ENCODE results near the gene RNF207.
A peak's percentile ranks its signal among the peaks of the same experiment; 100 is the strongest.

RNF207 gene

DNA sequence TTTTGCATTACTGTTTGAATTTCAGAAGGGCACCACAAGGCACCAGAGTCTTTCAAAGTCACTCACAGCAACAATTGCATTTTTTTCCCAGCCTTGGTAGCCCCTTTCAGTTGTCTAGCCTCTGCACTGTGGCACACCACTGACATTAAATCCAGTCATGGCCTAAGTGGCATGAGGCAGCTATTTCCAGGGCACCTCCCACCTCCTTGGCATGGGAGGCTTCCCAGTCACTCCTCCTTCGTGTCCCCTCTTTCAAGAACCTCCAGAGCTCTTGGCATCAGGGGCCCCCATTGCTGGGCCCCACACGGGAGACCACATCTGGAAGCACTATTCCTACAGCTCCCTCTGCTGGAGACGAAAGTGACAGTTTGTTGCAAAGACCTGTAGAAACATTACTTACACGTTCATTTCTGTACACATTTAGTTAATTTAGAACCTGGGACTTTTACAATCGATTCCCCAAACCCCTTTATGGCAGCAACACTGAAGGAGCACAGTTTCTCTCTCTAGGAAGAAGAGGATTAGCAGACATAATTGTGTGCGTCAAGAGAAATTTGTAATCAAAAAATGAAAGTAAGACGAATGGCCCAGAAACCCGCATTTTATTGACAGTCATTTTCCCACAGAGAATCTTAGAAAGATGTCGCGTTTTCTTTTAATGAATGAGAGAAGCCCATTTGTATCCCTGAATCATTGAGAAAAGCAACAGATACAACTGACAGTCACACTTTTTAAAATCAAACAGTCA lies 20.1 kb upstream of the RNF207 start:
- TF ChIP-seq, protein P1, sequence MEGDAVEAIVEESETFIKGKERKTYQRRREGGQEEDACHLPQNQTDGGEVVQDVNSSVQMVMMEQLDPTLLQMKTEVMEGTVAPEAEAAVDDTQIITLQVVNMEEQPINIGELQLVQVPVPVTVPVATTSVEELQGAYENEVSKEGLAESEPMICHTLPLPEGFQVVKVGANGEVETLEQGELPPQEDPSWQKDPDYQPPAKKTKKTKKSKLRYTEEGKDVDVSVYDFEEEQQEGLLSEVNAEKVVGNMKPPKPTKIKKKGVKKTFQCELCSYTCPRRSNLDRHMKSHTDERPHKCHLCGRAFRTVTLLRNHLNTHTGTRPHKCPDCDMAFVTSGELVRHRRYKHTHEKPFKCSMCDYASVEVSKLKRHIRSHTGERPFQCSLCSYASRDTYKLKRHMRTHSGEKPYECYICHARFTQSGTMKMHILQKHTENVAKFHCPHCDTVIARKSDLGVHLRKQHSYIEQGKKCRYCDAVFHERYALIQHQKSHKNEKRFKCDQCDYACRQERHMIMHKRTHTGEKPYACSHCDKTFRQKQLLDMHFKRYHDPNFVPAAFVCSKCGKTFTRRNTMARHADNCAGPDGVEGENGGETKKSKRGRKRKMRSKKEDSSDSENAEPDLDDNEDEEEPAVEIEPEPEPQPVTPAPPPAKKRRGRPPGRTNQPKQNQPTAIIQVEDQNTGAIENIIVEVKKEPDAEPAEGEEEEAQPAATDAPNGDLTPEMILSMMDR (IDR thresholded peaks at IDR 0.05; ENCODE audit: insufficient read depth, low read length, poor library complexity, severe bottlenecking) = peak; percentile 54
- Histone ChIP-seq H3K27me3 (replicated peaks; ENCODE audit: control insufficient read depth, insufficient read depth, low read length) (no peaks in the 10 kb centered on the region), H3K4me3 (replicated peaks; ENCODE audit: low read depth, low read length) (no peak overlapping the region), H3K36me3 (ENCODE audit: control insufficient read depth, insufficient read depth, low read length) (peaks cover 12% of the 10 kb centered on the region)
- DNase-seq (ENCODE audit: extremely low read depth, insufficient read length) = no peak

DNA sequence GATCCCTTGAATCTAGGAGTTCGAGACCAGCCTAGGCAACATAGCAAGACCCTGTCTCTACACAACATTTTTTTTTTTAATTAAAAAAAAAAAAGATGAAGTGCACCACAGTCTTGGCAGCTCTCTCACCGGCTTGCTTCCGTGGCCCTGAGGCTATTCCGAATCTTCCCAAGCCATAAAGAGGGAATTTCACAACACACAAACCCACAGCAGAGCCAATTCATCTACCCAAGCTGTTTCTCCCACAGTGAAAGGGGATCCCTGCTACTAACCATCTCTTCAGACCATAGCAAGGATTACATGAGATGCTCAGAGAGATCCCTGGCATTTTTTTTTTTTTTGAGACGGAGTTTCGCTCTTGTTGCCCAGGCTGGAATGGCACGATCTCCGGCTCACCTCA lies 17.5 kb upstream of the RNF207 start:
- no peaks in the 10 kb centered on the region for H3K27me3 ChIP-seq (replicated peaks; ENCODE audit: control insufficient read depth, insufficient read depth, low read length)
- H3K4me3 ChIP-seq (replicated peaks; ENCODE audit: low read depth, low read length) = no peak overlapping the region
- peaks cover 17% of the 10 kb centered on the region for H3K36me3 ChIP-seq (ENCODE audit: control insufficient read depth, insufficient read depth, low read length)
- DNase-seq (ENCODE audit: extremely low read depth, insufficient read length) = no peak
- TF ChIP-seq, protein P1 (IDR thresholded peaks at IDR 0.05; ENCODE audit: insufficient read depth, low read length, poor library complexity, severe bottlenecking) = no peak

DNA sequence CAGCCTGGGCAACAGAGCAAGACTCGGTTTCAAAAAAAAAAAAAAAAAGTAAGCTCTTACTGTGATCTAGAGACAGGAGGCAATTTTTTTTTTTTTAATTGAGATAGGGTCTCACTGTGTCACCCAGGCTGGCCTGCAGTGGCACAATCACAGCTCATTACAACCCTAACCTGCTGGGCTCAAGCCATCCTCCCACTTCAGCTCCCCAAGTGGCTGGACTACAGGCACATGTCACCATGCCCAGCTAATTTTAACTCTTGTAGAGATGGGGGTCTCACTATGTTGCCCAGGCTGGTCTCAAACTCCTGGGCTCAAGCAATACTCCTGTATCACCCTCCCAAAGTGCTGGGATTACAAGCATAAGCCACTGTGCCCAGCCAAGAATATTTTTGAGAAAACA lies 14.0 kb upstream of the RNF207 start:
- Histone ChIP-seq H3K36me3 (ENCODE audit: control insufficient read depth, insufficient read depth, low read length) (peaks cover 22% of the 10 kb centered on the region), H3K4me3 (replicated peaks; ENCODE audit: low read depth, low read length) (no peak overlapping the region), H3K27me3 (replicated peaks; ENCODE audit: control insufficient read depth, insufficient read depth, low read length) (no peaks in the 10 kb centered on the region)
- DNase-seq (ENCODE audit: extremely low read depth, insufficient read length) = no peak
- TF ChIP-seq, protein P1 (IDR thresholded peaks at IDR 0.05; ENCODE audit: insufficient read depth, low read length, poor library complexity, severe bottlenecking) = no peak

DNA sequence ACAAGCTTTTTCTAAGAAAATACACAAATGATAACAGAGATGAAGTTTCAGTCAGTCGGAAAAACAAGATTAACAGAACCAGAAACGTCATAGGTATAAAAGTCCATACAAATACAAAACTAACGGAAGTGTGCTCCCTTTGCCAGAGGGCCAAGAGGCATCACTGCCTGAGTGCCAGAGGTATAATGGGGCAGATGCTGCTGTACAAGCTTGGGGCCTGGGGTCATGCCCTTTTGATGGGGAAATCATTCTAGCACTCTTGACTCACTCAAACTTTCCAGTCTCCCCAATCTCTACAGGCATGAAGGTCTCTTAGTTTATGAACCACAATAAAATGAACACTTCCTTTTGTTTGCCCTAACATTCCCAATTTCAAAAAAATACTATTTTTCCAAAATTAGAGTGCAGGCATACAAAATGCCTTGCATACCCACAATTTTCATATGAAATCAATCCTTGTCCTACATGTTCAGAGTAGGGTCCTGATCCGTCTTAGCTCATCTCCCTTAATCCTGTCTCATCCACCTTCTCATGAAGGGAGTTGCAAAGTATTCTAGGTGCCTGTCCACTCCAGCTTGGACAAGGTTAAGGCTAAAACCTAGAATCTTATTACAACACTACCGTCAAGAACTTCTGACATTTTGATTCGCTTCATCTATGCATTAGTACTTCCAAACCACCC lies 8.0 kb upstream of the RNF207 start:
- DNase-seq (ENCODE audit: extremely low read depth, insufficient read length) = no peak
- Histone ChIP-seq H3K4me3 (replicated peaks; ENCODE audit: low read depth, low read length) (peak overlapping the region; percentile 95), H3K27me3 (replicated peaks; ENCODE audit: control insufficient read depth, insufficient read depth, low read length) (no peaks in the 10 kb centered on the region), H3K36me3 (ENCODE audit: control insufficient read depth, insufficient read depth, low read length) (peaks cover 11% of the 10 kb centered on the region)
- TF ChIP-seq, protein P1 (IDR thresholded peaks at IDR 0.05; ENCODE audit: insufficient read depth, low read length, poor library complexity, severe bottlenecking) = no peak

DNA sequence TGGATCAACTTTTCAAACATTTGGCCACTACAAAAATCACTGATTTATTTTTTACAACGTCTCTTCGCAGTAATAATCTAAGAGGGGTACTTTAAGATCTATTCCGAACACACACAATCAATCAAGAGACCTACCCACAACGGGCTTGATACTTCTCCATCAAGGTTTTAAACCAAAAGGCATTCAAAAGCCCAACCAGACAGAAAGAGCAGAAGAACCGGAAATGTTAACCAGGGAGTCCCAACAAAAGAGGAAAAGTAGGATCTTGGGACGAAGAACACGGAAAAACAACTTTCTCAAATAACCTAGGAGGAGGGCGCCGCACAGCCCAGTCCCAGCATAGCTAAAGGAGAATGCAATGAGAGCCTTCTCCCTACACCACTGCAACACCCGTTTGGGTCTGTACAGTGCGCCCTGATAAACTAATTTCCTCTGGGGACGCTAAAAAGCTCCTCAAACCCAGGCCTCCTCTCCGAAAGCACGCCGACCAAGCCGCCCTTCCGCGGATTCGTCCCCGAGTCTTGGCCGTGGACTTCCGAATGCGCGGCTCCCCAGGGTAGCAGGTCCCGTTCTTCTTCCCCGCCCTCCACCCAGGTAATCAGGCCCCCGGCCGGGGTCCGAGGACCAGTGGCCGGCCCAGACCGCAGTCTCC lies 7.1 kb upstream of the RNF207 start:
- Histone ChIP-seq H3K36me3 (ENCODE audit: control insufficient read depth, insufficient read depth, low read length) (peaks cover 7% of the 10 kb centered on the region), H3K27me3 (replicated peaks; ENCODE audit: control insufficient read depth, insufficient read depth, low read length) (no peaks in the 10 kb centered on the region), H3K4me3 (replicated peaks; ENCODE audit: low read depth, low read length) (peak overlapping the region; percentile 95)
- TF ChIP-seq, protein P1 (IDR thresholded peaks at IDR 0.05; ENCODE audit: insufficient read depth, low read length, poor library complexity, severe bottlenecking) = no peak
- no peak for DNase-seq (ENCODE audit: extremely low read depth, insufficient read length)
